T-helper 2 cell treated with Interferon-gamma antibody and Interleukin-4, amounts not matched to agents 5 μg/mL and 100 μg/mL, for 36 hours (primary cell): ENCODE data around the gene CAMK2D.
"Not testable (repeated sequence)": the region's sequence is repeated elsewhere in the genome, so short reads cannot be mapped to it uniquely, and the experiment has no call there.

Source experiments
- DNase-seq: peaks from one replicate; pipeline ENCODE4 v3.0.0; 2021; ENCODE audit warnings: low spot score
- H3K27ac Mint-ChIP-seq: one replicate; pipeline ENCODE4 v1.8.0; 2021; ENCODE audit warnings: mild to moderate bottlenecking, mixed read lengths
- H3K27me3 Mint-ChIP-seq: one replicate; pipeline ENCODE4 v1.8.0; 2021; ENCODE audit warnings: low read depth, mixed read lengths
- H3K36me3 Mint-ChIP-seq: one replicate; pipeline ENCODE4 v1.8.0; 2021; ENCODE audit warnings: low read depth, mixed read lengths
- H3K4me1 Mint-ChIP-seq: one replicate; pipeline ENCODE4 v1.8.0; 2021; ENCODE audit warnings: low read depth, mixed read lengths
- H3K4me3 Mint-ChIP-seq: one replicate; pipeline ENCODE4 v1.8.0; 2022; ENCODE audit warnings: mild to moderate bottlenecking, moderate library complexity, mixed read lengths
- H3K9me3 Mint-ChIP-seq: one replicate; pipeline ENCODE4 v1.8.0; 2021; ENCODE audit warnings: mixed read lengths

CAMK2D gene

GRCh38 chr4:113776016-113776415 lies 14.5 kb upstream of the CAMK2D start:
- Mint-ChIP-seq H3K36me3 (peaks cover 2% of the 10 kb centered on the region), H3K4me3 (no peak overlapping the region), H3K27me3 (peaks cover 5% of the 10 kb centered on the region), H3K9me3 (peaks cover 9% of the 10 kb centered on the region), H3K4me1 (peaks cover 7% of the 10 kb centered on the region), H3K27ac (no peak overlapping the region)
- DNase-seq = no peak

GRCh38 chr4:113773756-113774155 lies 12.2 kb upstream of the CAMK2D start:
- DNase-seq = no peak
- H3K4me3 Mint-ChIP-seq = no peak overlapping the region
- H3K27ac Mint-ChIP-seq = no peak overlapping the region
- H3K27me3 Mint-ChIP-seq = peaks cover 5% of the 10 kb centered on the region
- H3K36me3 Mint-ChIP-seq = peaks cover 2% of the 10 kb centered on the region
- peaks cover 7% of the 10 kb centered on the region for H3K4me1 Mint-ChIP-seq
- peaks cover 9% of the 10 kb centered on the region for H3K9me3 Mint-ChIP-seq

GRCh38 chr4:113773014-113773413 lies 11.5 kb upstream of the CAMK2D start:
- Mint-ChIP-seq H3K4me3 (peak overlapping the region; percentile 64), H3K36me3 (peaks cover 2% of the 10 kb centered on the region), H3K27me3 (peaks cover 2% of the 10 kb centered on the region), H3K27ac (no peak overlapping the region), H3K9me3 (peaks cover 9% of the 10 kb centered on the region), H3K4me1 (peaks cover 7% of the 10 kb centered on the region)
- DNase-seq = no peak

- H3K27me3 Mint-ChIP-seq = no peaks in the 10 kb centered on the region
- peaks cover 9% of the 10 kb centered on the region for H3K9me3 Mint-ChIP-seq
- H3K4me3 Mint-ChIP-seq = no peak overlapping the region
- H3K4me1 Mint-ChIP-seq = peaks cover 10% of the 10 kb centered on the region
- no peak for DNase-seq
- H3K36me3 Mint-ChIP-seq = peaks cover 2% of the 10 kb centered on the region
- no peak overlapping the region for H3K27ac Mint-ChIP-seq
These were observed 10.8 kb upstream of the CAMK2D start for GRCh38 chr4:113772319-113772718.

- Mint-ChIP-seq H3K9me3 (peaks cover 9% of the 10 kb centered on the region), H3K27me3 (no peaks in the 10 kb centered on the region), H3K36me3 (peaks cover 2% of the 10 kb centered on the region), H3K4me1 (peaks cover 20% of the 10 kb centered on the region), H3K27ac (no peak overlapping the region), H3K4me3 (no peak overlapping the region)
- no peak for DNase-seq
These were observed 8.2 kb upstream of the CAMK2D start for GRCh38 chr4:113769744-113770143.

GRCh38 chr4:113768952-113769351 lies 7.4 kb upstream of the CAMK2D start:
- H3K27ac Mint-ChIP-seq = no peak overlapping the region
- peaks cover 9% of the 10 kb centered on the region for H3K9me3 Mint-ChIP-seq
- H3K27me3 Mint-ChIP-seq = no peaks in the 10 kb centered on the region
- peaks cover 2% of the 10 kb centered on the region for H3K36me3 Mint-ChIP-seq
- H3K4me1 Mint-ChIP-seq = peaks cover 23% of the 10 kb centered on the region
- H3K4me3 Mint-ChIP-seq = no peak overlapping the region
- no peak for DNase-seq

GRCh38 chr4:113766882-113767281 lies 5.3 kb upstream of the CAMK2D start:
- Mint-ChIP-seq H3K27ac (no peak overlapping the region), H3K4me3 (no peak overlapping the region), H3K27me3 (no peaks in the 10 kb centered on the region), H3K9me3 (no peaks in the 10 kb centered on the region), H3K4me1 (peaks cover 21% of the 10 kb centered on the region), H3K36me3 (no peaks in the 10 kb centered on the region)
- no peak for DNase-seq

- Mint-ChIP-seq H3K9me3 (no peaks in the 10 kb centered on the region), H3K36me3 (peaks cover 7% of the 10 kb centered on the region), H3K27ac (no peak overlapping the region), H3K27me3 (no peaks in the 10 kb centered on the region), H3K4me1 (peaks cover 25% of the 10 kb centered on the region), H3K4me3 (no peak overlapping the region)
- DNase-seq = no peak
These were observed 3.3 kb upstream of the CAMK2D start for GRCh38 chr4:113764720-113765264.

GRCh38 chr4:113763923-113764322 lies 2.4 kb upstream of the CAMK2D start:
- H3K36me3 Mint-ChIP-seq, DNase-seq, H3K27ac Mint-ChIP-seq, H3K9me3 Mint-ChIP-seq, H3K4me3 Mint-ChIP-seq, H3K27me3 Mint-ChIP-seq: not testable (repeated sequence)
- peaks cover 25% of the 10 kb centered on the region for H3K4me1 Mint-ChIP-seq

GRCh38 chr4:113763029-113763285 lies 1.4 kb upstream of the CAMK2D start:
- H3K4me1 Mint-ChIP-seq = peaks cover 34% of the 10 kb centered on the region
- no peak for DNase-seq
- H3K27ac Mint-ChIP-seq = peak overlapping the region; percentile 99
- H3K36me3 Mint-ChIP-seq = peaks cover 16% of the 10 kb centered on the region
- peak overlapping the region; percentile 92 for H3K4me3 Mint-ChIP-seq
- H3K27me3 Mint-ChIP-seq = no peaks in the 10 kb centered on the region
- H3K9me3 Mint-ChIP-seq = no peaks in the 10 kb centered on the region

GRCh38 chr4:113762186-113763028 lies 869 bp upstream of the CAMK2D start:
- peaks cover 22% of the 10 kb centered on the region for H3K36me3 Mint-ChIP-seq
- peaks cover 38% of the 10 kb centered on the region for H3K4me1 Mint-ChIP-seq
- peak; percentile 99 for DNase-seq
- H3K9me3 Mint-ChIP-seq = no peaks in the 10 kb centered on the region
- H3K27me3 Mint-ChIP-seq = no peaks in the 10 kb centered on the region
- peak overlapping the region; percentile 92 for H3K4me3 Mint-ChIP-seq
- H3K27ac Mint-ChIP-seq = peak overlapping the region; percentile 99

- Mint-ChIP-seq H3K9me3 (no peaks in the 10 kb centered on the region), H3K27me3 (no peaks in the 10 kb centered on the region), H3K27ac (peak overlapping the region; percentile 97), H3K4me1 (peaks cover 45% of the 10 kb centered on the region), H3K4me3 (peak overlapping the region; percentile 97), H3K36me3 (peaks cover 24% of the 10 kb centered on the region)
- peak; percentile 34 for DNase-seq
These were observed 531 bp downstream of the CAMK2D start for GRCh38 chr4:113760795-113761619.

- no peaks in the 10 kb centered on the region for H3K9me3 Mint-ChIP-seq
- peak overlapping the region; percentile 97 for H3K4me3 Mint-ChIP-seq
- H3K27me3 Mint-ChIP-seq = no peaks in the 10 kb centered on the region
- peaks cover 48% of the 10 kb centered on the region for H3K4me1 Mint-ChIP-seq
- peak; percentile 20 for DNase-seq
- H3K27ac Mint-ChIP-seq = peak overlapping the region; percentile 97
- peaks cover 27% of the 10 kb centered on the region for H3K36me3 Mint-ChIP-seq
These were observed 1.3 kb downstream of the CAMK2D start for GRCh38 chr4:113760094-113760794.

GRCh38 chr4:113759696-113760093 lies 1.8 kb downstream of the CAMK2D start:
- peaks cover 50% of the 10 kb centered on the region for H3K4me1 Mint-ChIP-seq
- no peak for DNase-seq
- H3K27ac Mint-ChIP-seq = peak overlapping the region; percentile 97
- peak overlapping the region; percentile 97 for H3K4me3 Mint-ChIP-seq
- no peaks in the 10 kb centered on the region for H3K27me3 Mint-ChIP-seq
- peaks cover 32% of the 10 kb centered on the region for H3K36me3 Mint-ChIP-seq
- H3K9me3 Mint-ChIP-seq = no peaks in the 10 kb centered on the region
